H9 (cell line): ENCODE measurements around the gene RTF2. TPM values are rescaled to one million over a fixed set of nuclear protein-coding genes. Genes with fewer than 3 reads are reported as not detected.

ENCODE experiments used
- DNase-seq: peaks from one replicate; pipeline ENCODE4 v3.0.0-alpha.2; 2017
- H2AFZ ChIP-seq: one replicate; pipeline ENCODE4 v1.6.1; 2013; ENCODE audit warnings: mild to moderate bottlenecking, low read length, control low read depth, moderate library complexity
- H2AK5ac ChIP-seq: 2 replicates; pipeline ENCODE4 v1.6.1; 2013; ENCODE audit warnings: low read length, control low read depth, mixed read lengths; ENCODE audit not compliant: insufficient read length
- H2BK120ac ChIP-seq: one replicate; pipeline ENCODE4 v1.6.1; 2013; ENCODE audit warnings: low read depth, mild to moderate bottlenecking, low read length, control low read depth, inconsistent platforms; ENCODE audit not compliant: poor library complexity, severe bottlenecking
- H2BK12ac ChIP-seq: 2 replicates; pipeline ENCODE4 v1.6.1; 2013; ENCODE audit warnings: low read length, control low read depth, mixed read lengths, low read depth; ENCODE audit not compliant: insufficient read length
- H2BK15ac ChIP-seq: 2 replicates; pipeline ENCODE4 v1.6.1; 2013; ENCODE audit warnings: low read depth, low read length, control low read depth
- H2BK20ac ChIP-seq: one replicate; pipeline ENCODE4 v1.6.1; 2013; ENCODE audit warnings: low read depth, mild to moderate bottlenecking, low read length, control low read depth, inconsistent platforms; ENCODE audit not compliant: poor library complexity, severe bottlenecking
- H2BK5ac ChIP-seq: 2 replicates; pipeline ENCODE4 v1.6.1; 2013; ENCODE audit warnings: low read length, control low read depth, mixed read lengths; ENCODE audit not compliant: insufficient read length
- H3K14ac ChIP-seq: 2 replicates; pipeline ENCODE4 v1.6.1; 2013; ENCODE audit warnings: low read length, control low read depth; ENCODE audit not compliant: insufficient read depth
- H3K18ac ChIP-seq: 2 replicates; pipeline ENCODE4 v1.6.1; 2013; ENCODE audit warnings: low read depth, mild to moderate bottlenecking, mixed read lengths, low read length, control low read depth; ENCODE audit not compliant: insufficient read length
- H3K23ac ChIP-seq: 2 replicates; pipeline ENCODE4 v1.6.1; 2013; ENCODE audit warnings: low read length, control low read depth, mixed read lengths, low read depth; ENCODE audit not compliant: insufficient read length
- H3K23me2 ChIP-seq: 2 replicates; pipeline ENCODE4 v1.6.1; 2013; ENCODE audit warnings: low read depth, mild to moderate bottlenecking, mixed read lengths, low read length, control low read depth; ENCODE audit not compliant: insufficient read length, poor library complexity, severe bottlenecking
- H3K27ac ChIP-seq: 2 replicates; pipeline ENCODE4 v1.5.1; 2013; ENCODE audit warnings: low read length, control low read depth, mixed read lengths, low read depth; ENCODE audit not compliant: insufficient read length
- H3K27me3 ChIP-seq: 2 replicates; pipeline ENCODE4 v1.6.1; 2013; ENCODE audit warnings: low read length, control low read depth, inconsistent platforms; ENCODE audit not compliant: insufficient read depth
- H3K4ac ChIP-seq: 2 replicates; pipeline ENCODE4 v1.6.1; 2013; ENCODE audit warnings: low read depth, mild to moderate bottlenecking, control low read depth, inconsistent platforms, low read length, moderate library complexity
- H3K4me1 ChIP-seq: 2 replicates; pipeline ENCODE4 v1.6.1; 2013; ENCODE audit warnings: low read length, control low read depth, inconsistent platforms; ENCODE audit not compliant: insufficient read depth
- H3K4me2 ChIP-seq: 2 replicates; pipeline ENCODE4 v1.6.1; 2013; ENCODE audit warnings: low read length, control low read depth, mixed read lengths; ENCODE audit not compliant: insufficient read length, insufficient read depth
- H3K56ac ChIP-seq: 2 replicates; pipeline ENCODE4 v1.6.1; 2013; ENCODE audit warnings: low read depth, mild to moderate bottlenecking, mixed read lengths, low read length, control low read depth; ENCODE audit not compliant: insufficient read length
- H3K79me1 ChIP-seq: 2 replicates; pipeline ENCODE4 v1.6.1; 2013; ENCODE audit warnings: low read depth, mild to moderate bottlenecking, moderate library complexity, low read length, control low read depth, inconsistent platforms; ENCODE audit not compliant: insufficient read depth, poor library complexity, severe bottlenecking
- H3K79me2 ChIP-seq: 2 replicates; pipeline ENCODE4 v1.6.1; 2013; ENCODE audit warnings: low read length, control low read depth, inconsistent platforms; ENCODE audit not compliant: insufficient read depth
- H3K9ac ChIP-seq: 2 replicates; pipeline ENCODE4 v1.6.1; 2013; ENCODE audit warnings: low read length, control low read depth, mixed read lengths; ENCODE audit not compliant: insufficient read length; ENCODE audit errors: extremely low read depth
- H3K9me3 ChIP-seq: one replicate; pipeline ENCODE4 v1.6.1; 2013; ENCODE audit warnings: low read depth, low read length, inconsistent platforms; ENCODE audit not compliant: control insufficient read depth
- H3T11ph ChIP-seq: one replicate; pipeline ENCODE4 v1.6.1; 2013; ENCODE audit warnings: mild to moderate bottlenecking, low read length, control low read depth, inconsistent platforms
- H4K20me1 ChIP-seq: one replicate; pipeline ENCODE4 v1.6.1; 2013; ENCODE audit not compliant: control insufficient read depth, insufficient read length, insufficient read depth
- H4K5ac ChIP-seq: 2 replicates; pipeline ENCODE4 v1.6.1; 2013; ENCODE audit warnings: low read depth, mild to moderate bottlenecking, mixed read lengths, low read length, control low read depth; ENCODE audit not compliant: insufficient read length
- H4K8ac ChIP-seq: replicated peaks from 2 replicates; pipeline ENCODE4 v1.6.1; 2013; ENCODE audit warnings: low read length, control low read depth, mixed read lengths, low read depth; ENCODE audit not compliant: insufficient read length
- H4K91ac ChIP-seq: 2 replicates; pipeline ENCODE4 v1.6.1; 2013; ENCODE audit warnings: low read depth, mild to moderate bottlenecking, moderate library complexity, mixed read lengths, low read length, control low read depth; ENCODE audit not compliant: insufficient read length
- H3K27ac Mint-ChIP-seq, 3 experiments: 2 replicates in 2 of 3; 3 replicates in 1 of 3; pipeline ENCODE4 v1.8.0; 2020 to 2021; ENCODE audit warnings: mixed read lengths in 3 of 3, mild to moderate bottlenecking in 1 of 3, moderate library complexity in 1 of 3
- H3K27me3 Mint-ChIP-seq: 2 replicates; pipeline ENCODE4 v1.8.0; 2021; ENCODE audit warnings: low read depth, mild to moderate bottlenecking, moderate library complexity, mixed read lengths
- H3K36me3 Mint-ChIP-seq, 3 experiments: 2 replicates in 2 of 3; 3 replicates in 1 of 3; pipeline ENCODE4 v1.8.0; 2020 to 2021; ENCODE audit warnings: low read depth in 3 of 3, mixed read lengths in 3 of 3; ENCODE audit not compliant: insufficient read depth in 1 of 3
- H3K4me1 Mint-ChIP-seq, 2 experiments: 2 replicates each; pipeline ENCODE4 v1.8.0; 2020; ENCODE audit warnings: mixed read lengths in 2 of 2
- H3K4me3 Mint-ChIP-seq, 2 experiments: 2 replicates in 1 of 2; 3 replicates in 1 of 2; pipeline ENCODE4 v1.8.0; 2020 to 2021; ENCODE audit warnings: mild to moderate bottlenecking in 2 of 2, mixed read lengths in 2 of 2, moderate library complexity in 1 of 2
- H3K9me3 Mint-ChIP-seq, 2 experiments: 2 replicates in 1 of 2; 3 replicates in 1 of 2; pipeline ENCODE4 v1.8.0; 2020; ENCODE audit warnings: mild to moderate bottlenecking in 2 of 2, mixed read lengths in 2 of 2, moderate library complexity in 1 of 2
- CTCF ChIP-seq: fragments of 200-600 bp; sonication (generic); conservative IDR thresholded peaks from 3 replicates; pipeline ENCODE4 v1.8.0; 2021; ENCODE audit warnings: antibody characterized with exemption, mild to moderate bottlenecking
- WGBS: extraction: QIAGEN DNeasy Blood & Tissue Kit; methylation state at CpG from one replicate; pipeline ENCODE4 v1.1.7; 2013; ENCODE audit warnings: missing lambda C conversion rate, low lambda C conversion rate, mixed read lengths; ENCODE audit not compliant: insufficient read length; ENCODE audit errors: extremely low coverage; 5-methylcytosine and 5-hydroxymethylcytosine counted together
- total RNA-seq: library from RNA; stranded (reverse); gene quantifications from 2 replicates; pipeline ENCODE4 v1.2.1, GENCODE V29; 2021

RTF2 gene
- total RNA-seq, 1 experiment from 2014 or later, result 62.6 TPM

GRCh38 chr20:56449459-56449858 is 19.0 kb upstream of the RTF2 start:
- Histone ChIP-seq H3K23ac (no peak overlapping the region), H4K91ac (no peak overlapping the region), H3K56ac (no peak overlapping the region), H3K9ac (no peak overlapping the region), H4K20me1 (no peaks in the 10 kb centered on the region), H2BK20ac (no peak overlapping the region), H2AK5ac (no peak overlapping the region), H3K23me2 (no peaks in the 10 kb centered on the region), H2BK120ac (no peak overlapping the region), H3K18ac (no peak overlapping the region), H2BK12ac (no peak overlapping the region), H4K5ac (no peak overlapping the region), H3K4ac (no peak overlapping the region), H4K8ac (no peak overlapping the region), H3K27me3 (no peaks in the 10 kb centered on the region), H3K14ac (no peak overlapping the region), H2BK15ac (no peak overlapping the region), H2AFZ (no peak overlapping the region), H3K27ac (no peak overlapping the region), H3T11ph (no peak overlapping the region), H3K79me1 (no peaks in the 10 kb centered on the region), H3K79me2 (no peaks in the 10 kb centered on the region), H3K9me3 (no peaks in the 10 kb centered on the region), H2BK5ac (no peak overlapping the region), H3K4me1 (no peaks in the 10 kb centered on the region), H3K4me2 (no peak overlapping the region)
- H3K4me3 Mint-ChIP-seq, result no peak overlapping the region
- DNase-seq, result no peak
- H3K27ac Mint-ChIP-seq, result no peak overlapping the region
- H3K36me3 Mint-ChIP-seq, result no peaks in the 10 kb centered on the region
- no peak for TF ChIP-seq CTCF
- H3K9me3 Mint-ChIP-seq, result no peaks in the 10 kb centered on the region
- no CpG with 5 or more reads among the region's 5 CpGs for WGBS
- H3K4me1 Mint-ChIP-seq, result peaks cover 5% of the 10 kb centered on the region in 2 experiments
- peaks cover 37% of the 10 kb centered on the region for H3K27me3 Mint-ChIP-seq
